Activated CD8-positive, alpha-beta memory T cell treated with anti-CD3 and anti-CD28 coated beads for 48 hours (primary cell): ENCODE results near the gene MMP24.
A peak's percentile ranks its signal among the peaks of the same experiment; 100 is the strongest.

ENCODE experiments used
- DNase-seq, 3 experiments: peaks; one replicate each; pipeline ENCODE4 v3.0.0-alpha.2; 2020; ENCODE audit warnings: low read depth in 2 of 3, low spot score in 2 of 3

The MMP24 gene

DNA sequence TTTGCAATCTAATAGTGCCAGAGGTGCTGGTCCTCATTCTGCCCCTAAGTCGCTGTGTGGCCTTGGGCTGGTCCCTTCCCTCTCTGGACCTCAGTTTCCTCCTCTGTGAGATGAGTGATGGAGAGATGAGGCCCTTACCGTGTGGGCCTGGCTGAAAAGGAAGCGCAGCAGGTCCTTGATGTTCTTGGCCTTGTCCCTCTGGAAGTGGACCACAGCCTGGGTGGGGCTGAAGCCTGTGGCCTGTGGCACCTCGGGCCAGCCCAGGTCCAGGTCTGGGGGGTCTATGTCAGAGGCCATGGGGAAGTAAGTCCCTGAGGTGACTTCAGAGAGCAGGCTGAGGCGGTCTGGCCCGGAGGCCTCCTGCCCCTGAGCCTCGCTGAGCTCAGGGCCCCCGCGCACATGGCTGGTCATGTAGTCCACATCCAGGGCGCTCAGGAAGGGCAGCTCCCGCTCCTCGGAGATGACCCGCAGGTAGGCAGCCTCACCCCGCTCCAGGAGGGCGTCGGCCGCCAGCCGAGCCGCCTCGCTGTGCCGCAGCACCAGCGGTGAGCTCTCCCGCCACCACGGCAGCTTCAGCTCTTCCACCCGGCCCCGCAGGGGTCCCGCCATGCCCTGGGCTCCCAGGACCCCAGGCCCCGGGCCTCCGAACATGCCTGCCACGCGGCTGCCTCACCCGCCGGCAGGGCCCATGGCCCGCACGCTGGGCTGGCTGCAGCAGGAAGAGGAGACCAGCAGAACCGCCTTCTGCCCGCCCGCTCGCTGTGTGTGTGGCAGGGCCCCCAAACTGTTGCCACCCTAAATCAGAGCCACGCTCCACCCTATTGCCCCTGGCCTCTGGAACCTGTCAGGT is 65.4 kb downstream of the MMP24 start, which contains the start of gene FAM83C:
Gene FAM83C (minus strand): TSS at position 772 of the 850 bp plus-strand sequence. CDS start 121 bp downstream, at position 651.
- DNase-seq: no peak

- DNase-seq: no peak
These were observed 66.2 kb downstream of the MMP24 start for GRCh38 chr20:35292504-35293285.

GRCh38 chr20:35293303-35294292 is 67.1 kb downstream of the MMP24 start:
- no peak for DNase-seq

DNA sequence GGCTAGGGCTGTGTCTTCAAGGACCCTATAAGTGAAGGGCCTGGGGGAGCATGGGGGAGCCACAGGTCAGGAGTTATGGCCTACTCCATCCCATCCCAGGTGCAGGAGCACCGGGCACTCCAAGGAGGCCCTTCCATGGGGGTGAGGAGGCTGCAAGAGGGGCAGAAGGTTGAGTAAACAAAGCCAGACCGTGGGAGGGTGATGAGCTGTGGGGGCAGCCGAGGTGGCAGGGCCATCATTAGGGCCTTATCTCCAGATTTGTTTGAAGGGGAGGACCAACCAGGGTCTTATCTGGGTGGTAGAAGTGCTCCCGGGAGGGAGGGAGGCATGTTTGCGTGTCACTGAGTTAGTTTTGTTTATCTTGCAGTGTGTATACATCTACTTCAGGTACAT is 67.8 kb downstream of the MMP24 start:
- no peak for DNase-seq

GRCh38 chr20:35295058-35295457 is 68.6 kb downstream of the MMP24 start:
- DNase-seq: no peak

GRCh38 chr20:35295674-35296073 is 69.2 kb downstream of the MMP24 start:
- no peak for DNase-seq

GRCh38 chr20:35296101-35296554 is 69.6 kb downstream of the MMP24 start:
- no peak for DNase-seq

GRCh38 chr20:35297155-35297554 is 70.7 kb downstream of the MMP24 start:
- no peak for DNase-seq

DNA sequence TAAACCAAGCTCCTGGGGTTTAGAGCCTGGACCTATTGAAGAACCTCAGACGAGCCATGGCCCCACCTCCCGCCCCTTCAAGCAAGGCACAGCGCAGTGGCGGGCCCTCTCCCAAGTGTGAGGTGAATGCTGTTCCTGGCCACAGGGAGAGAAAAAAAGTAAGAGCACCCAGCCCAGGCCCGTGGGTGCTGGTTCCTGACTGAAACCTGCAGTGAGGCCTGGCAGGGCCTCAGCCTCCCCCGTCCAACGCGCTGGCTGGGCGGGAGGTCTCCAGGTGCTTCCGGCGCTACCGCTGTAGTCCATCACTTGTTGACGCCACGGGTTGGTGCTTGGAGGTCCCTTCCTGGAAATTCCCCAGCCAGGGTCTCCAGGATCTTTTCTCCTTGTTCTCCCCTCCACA is 71.2 kb downstream of the MMP24 start:
- DNase-seq: no peak

- no peak for DNase-seq
These were observed 71.8 kb downstream of the MMP24 start for GRCh38 chr20:35298264-35298663.

DNA sequence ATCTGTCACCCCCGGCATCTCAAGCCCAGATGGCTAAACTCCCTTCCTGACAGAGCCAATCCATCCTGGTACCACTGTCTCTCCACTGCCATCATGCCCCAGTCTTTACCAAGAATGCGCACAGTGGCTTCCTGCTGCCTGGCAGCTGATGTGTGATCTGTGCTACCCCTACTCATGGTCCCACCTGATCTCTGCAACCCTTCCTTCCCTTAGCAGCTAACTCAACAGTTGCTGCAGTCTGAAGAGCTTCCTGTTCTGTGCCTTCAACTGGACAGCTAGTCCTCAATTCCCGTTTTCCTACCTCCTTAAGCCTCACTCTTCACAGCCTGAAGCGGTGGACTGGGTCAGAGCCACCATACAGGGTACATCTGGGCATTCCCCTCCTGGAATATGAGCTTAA is 73.3 kb downstream of the MMP24 start:
- no peak for DNase-seq

- DNase-seq: no peak
These were observed 74.2 kb downstream of the MMP24 start for GRCh38 chr20:35300469-35301262.

DNA sequence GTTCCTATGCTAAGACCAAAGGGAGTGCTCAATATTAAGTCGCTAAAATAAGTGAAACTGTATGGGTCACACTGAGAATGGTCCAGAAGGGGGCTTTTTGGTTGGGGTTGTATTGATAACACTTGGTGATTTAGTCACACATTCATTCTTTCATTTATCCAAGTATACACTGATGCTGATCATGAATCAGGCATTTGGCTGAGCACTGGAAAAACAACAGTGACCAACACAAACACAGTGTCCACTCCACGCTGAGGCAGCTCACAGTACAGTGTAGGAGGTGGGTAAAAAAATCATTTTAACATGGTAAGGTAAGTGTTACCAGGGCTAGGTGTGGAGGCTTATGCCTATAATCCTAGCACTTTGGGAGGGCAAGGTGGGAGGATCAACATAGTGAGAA is 74.9 kb downstream of the MMP24 start:
- no peak for DNase-seq

DNA sequence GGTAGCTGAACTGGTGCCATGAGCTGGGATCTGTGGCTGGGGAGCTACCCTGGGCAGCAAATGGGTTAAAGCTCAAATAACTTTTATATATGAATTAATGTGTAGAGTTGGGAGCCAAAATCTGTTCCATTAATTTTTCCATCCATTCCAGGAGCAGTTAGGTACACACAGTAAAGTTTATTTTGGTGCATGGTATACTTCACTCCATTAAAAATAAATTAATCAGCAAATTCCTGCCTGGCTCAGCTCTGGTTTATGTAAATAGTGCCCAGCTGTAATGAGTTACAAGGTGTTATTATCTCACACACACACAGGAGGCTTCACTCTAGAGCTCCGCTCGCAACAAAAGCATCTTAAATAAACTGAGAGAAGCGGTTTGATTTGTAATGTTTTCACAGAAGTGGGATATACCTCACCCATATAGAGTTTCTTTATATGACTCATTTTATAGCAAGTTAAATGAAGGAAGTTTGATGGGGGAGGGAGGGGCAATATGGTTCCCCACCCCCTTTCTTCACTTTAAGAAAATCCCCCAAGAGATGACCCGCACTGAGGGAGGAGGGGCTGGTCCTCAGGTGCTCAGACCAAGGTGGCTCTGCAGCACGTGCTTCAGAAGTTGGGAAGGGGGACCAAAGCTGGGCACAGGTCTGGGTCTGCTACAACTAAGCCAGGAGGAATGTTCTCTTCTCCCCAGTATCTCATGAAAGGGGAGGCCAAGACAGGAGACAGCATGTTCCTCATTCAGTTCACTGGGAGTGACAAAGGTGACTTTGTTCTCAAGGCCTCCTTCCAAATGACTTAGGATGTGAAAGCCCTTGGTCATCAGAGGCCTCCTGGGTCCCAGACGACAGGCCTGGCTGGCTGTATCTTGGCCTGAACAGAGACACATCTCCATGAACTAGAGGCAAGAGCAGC is 76.2 kb downstream of the MMP24 start:
- DNase-seq: no peak

- DNase-seq: no peak
These were observed 76.9 kb downstream of the MMP24 start for GRCh38 chr20:35303382-35303734.

DNA sequence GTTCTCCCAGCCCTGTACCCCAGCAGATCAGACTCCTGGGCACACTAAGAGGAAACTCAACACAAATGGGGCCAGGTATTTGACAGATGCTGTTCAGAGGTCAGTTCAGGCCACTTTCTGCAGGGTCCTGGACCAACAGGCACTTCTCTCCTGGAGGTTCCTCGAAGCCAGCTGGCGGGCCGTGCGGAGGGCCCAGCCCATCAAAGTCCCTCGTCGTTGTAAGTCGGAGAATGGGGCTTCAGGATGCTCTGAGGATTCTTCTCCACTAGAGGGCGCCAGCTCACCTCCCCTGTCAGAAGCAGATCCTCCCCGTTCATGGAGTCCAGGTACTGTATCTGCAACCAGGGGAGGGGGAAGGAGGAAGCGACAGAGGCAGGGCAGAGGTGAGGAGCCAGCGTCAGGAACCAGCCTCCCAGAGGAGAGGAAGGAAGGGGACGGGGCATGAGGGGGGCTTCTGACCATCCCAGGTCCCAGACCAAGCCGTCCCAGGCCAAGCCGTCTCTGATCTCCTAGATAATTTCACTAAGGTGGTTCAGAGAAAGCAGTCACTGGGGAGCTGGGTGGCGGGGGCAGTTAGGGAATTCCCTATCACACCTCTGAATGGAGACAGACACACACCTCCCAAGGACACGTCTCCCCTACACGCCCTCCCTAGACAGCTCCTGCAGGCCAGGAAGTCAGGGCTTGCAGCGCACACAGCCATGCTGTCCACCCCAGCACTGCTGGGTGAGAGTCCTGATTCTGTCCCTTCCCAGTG is 77.4 kb downstream of the MMP24 start:
- peak in 2 of 3 experiments; percentile 61 to 71 for DNase-seq

DNA sequence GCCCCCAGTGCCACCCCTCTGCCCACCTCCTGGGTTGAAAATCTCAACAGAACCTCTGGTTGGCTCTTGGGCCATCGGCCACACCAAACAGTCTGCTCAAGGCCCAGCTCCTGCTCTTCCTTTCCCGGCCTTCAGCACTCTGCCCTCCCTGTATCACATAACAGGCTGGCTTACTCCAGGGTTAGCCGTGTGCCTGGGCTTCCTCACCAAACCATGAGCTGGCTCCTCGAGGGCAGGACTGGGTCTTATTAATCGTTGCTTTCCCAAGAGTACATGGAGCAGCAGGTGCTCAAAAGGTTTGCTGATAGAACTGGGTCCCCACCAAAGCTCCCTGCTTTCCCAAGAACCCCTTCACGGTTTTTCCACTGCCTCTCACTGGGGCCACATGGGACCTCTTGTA is 78.5 kb downstream of the MMP24 start:
- no peak for DNase-seq
